Psoas muscle (tissue), 8 donors: ENCODE data around the gene RAB7B. TPM values are rescaled to one million over a fixed set of nuclear protein-coding genes. Genes with fewer than 3 reads are reported as not detected.
A peak's percentile ranks its signal among the peaks of the same experiment; 100 is the strongest.

Experiments used
- ATAC-seq, 4 donors: fragments of 200-7000 bp; cut with Tn5 transposase; one replicate each; pipeline ENCODE4 v1.9.1; 2020; ENCODE audit warnings: moderate library complexity in 3 of 4, mild to moderate bottlenecking in 2 of 4
- DNase-seq, 2 donors: peaks; one replicate each; pipeline ENCODE4 v3.0.0-alpha.2; 2020
- H3K27ac ChIP-seq: fragments of 200-600 bp; one replicate; pipeline ENCODE4 v1.8.0; 2022
- H3K27me3 ChIP-seq, 3 donors: fragments of 200-600 bp in 1 of 3; one replicate each; pipeline versions ENCODE4 v1.6.1 to v1.8.0; 2013 to 2022; ENCODE audit warnings: low read length in 2 of 3, mild to moderate bottlenecking in 2 of 3, moderate library complexity in 1 of 3; ENCODE audit not compliant: insufficient read depth in 3 of 3
- H3K36me3 ChIP-seq, 2 donors: fragments of 200-600 bp in 1 of 2; one replicate each; pipeline versions ENCODE4 v1.6.1 to v1.8.0; 2013 to 2022; ENCODE audit warnings: low read depth in 1 of 2, mild to moderate bottlenecking in 1 of 2, moderate library complexity in 1 of 2; ENCODE audit not compliant: insufficient read depth in 1 of 2
- H3K4me1 ChIP-seq: fragments of 200-600 bp; one replicate; pipeline ENCODE4 v1.8.0; 2022
- H3K4me3 ChIP-seq: fragments of 200-600 bp; one replicate; pipeline ENCODE4 v1.8.0; 2022; ENCODE audit warnings: mild to moderate bottlenecking
- H3K9me3 ChIP-seq: fragments of 200-600 bp; one replicate; pipeline ENCODE4 v1.8.0; 2022
- WGBS, 3 donors: extraction: QIAGEN DNeasy Blood & Tissue Kit; methylation state at CpG; one replicate each; pipeline versions ENCODE4 v1.1.6 to v1.1.7; 2013; 5-methylcytosine and 5-hydroxymethylcytosine counted together
- intact Hi-C, 2 donors: fragments of 100-400 bp; cut with DNase I; formaldehyde crosslinking; loops; one replicate each; pipeline versions ENCODE4 v1.11.0 to v1.14.2; 2022
- polyA plus RNA-seq, 3 donors: library from polyadenylated mRNA; stranded (reverse); fragments of 200-250 nt; gene quantifications; one replicate each; pipeline ENCODE4 v1.2.3, GENCODE V29; 2013
- total RNA-seq, 4 donors: library from RNA; stranded (reverse); fragmentation: NEBNext Ultra II Directional in 2 of 4; extraction: Animal tissue kit (Norgen Biotek cat#: 25700) in 2 of 4; gene quantifications; one replicate each; pipeline versions ENCODE4 v1.2.1 to v1.2.4, GENCODE V29; 2021 to 2023
- TF ChIP-seq, protein P1 (sequence below): fragments of 200-600 bp; IDR thresholded peaks from one replicate; pipeline ENCODE4 v1.8.0; 2022; ENCODE audit warnings: antibody characterized with exemption
- donor health status: healthy with polysubstance abuse.
- donor health status: DM: no; HTN: no; CAD: no; lungs with moderate emphysema.
- donor health status: Bipolar disorder and iron deficiency.
- donor health status: healthy.
- donor health status: DM: yes; HTN: yes; CAD: no.
- donor health status: DM: no; HTN: no; CAD: no.
- donor health status: DM: no; HTN: no; CAD: no.
- donor health status: DM: yes; HTN: yes; CAD: no.

The RAB7B gene
- total and polyA plus RNA-seq, 7 donors, result 0.17 to 1.2 (median 0.34) TPM

- ATAC-seq, result peak in 2 of 4 donors; percentile 20 to 31
- intact Hi-C loops, result loop anchor here in 1 of 2 donors (5.0 kb wide), 1 partner anchor 36 kb away; no protein-coding TSS in a partner anchor
- peak in 1 of 2 donors; percentile 16 for DNase-seq
- TF ChIP-seq, protein P1, sequence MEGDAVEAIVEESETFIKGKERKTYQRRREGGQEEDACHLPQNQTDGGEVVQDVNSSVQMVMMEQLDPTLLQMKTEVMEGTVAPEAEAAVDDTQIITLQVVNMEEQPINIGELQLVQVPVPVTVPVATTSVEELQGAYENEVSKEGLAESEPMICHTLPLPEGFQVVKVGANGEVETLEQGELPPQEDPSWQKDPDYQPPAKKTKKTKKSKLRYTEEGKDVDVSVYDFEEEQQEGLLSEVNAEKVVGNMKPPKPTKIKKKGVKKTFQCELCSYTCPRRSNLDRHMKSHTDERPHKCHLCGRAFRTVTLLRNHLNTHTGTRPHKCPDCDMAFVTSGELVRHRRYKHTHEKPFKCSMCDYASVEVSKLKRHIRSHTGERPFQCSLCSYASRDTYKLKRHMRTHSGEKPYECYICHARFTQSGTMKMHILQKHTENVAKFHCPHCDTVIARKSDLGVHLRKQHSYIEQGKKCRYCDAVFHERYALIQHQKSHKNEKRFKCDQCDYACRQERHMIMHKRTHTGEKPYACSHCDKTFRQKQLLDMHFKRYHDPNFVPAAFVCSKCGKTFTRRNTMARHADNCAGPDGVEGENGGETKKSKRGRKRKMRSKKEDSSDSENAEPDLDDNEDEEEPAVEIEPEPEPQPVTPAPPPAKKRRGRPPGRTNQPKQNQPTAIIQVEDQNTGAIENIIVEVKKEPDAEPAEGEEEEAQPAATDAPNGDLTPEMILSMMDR, result no peak
- no peaks in the 10 kb centered on the region for H3K36me3 ChIP-seq
- no peaks in the 10 kb centered on the region for H3K9me3 ChIP-seq
- H3K27me3 ChIP-seq, result no peaks in the 10 kb centered on the region
- H3K4me1 ChIP-seq, result peaks cover 18% of the 10 kb centered on the region
- WGBS, 3 donors, result 86 to 91% (median 87%) methylated on average over 16 of the region's 16 CpGs
- no peak overlapping the region for H3K4me3 ChIP-seq
- H3K27ac ChIP-seq, result no peak overlapping the region
These were observed 39.6 kb downstream of the RAB7B start for GRCh38 chr1:205963352-205964155.

DNA sequence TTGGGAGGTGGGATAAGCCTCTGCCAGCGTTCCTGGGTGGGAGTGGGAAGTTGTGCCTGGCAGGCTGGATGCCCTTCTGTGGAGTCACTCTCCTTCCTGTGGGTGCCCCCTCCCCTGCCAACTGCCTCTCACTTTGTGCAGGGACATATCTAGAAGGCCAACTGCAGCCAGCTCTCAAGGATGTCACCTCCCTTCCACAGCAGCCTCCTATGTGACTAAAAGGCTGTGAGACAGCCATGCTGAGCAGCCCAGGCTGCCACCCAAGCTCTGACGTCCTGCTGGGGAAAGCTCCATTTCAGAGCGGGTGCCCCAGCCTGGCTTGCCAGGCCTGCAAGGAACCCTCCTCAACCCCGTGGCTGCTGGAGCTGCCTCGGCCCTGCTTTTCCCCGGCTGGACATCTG is 40.4 kb downstream of the RAB7B start:
- H3K27me3 ChIP-seq, result no peaks in the 10 kb centered on the region
- no peak overlapping the region for H3K27ac ChIP-seq
- TF ChIP-seq, protein P1, result no peak
- intact Hi-C loops, result loop anchor here in 1 of 2 donors (5.0 kb wide), 1 partner anchor 36 kb away; no protein-coding TSS in a partner anchor
- H3K4me3 ChIP-seq, result no peak overlapping the region
- peak in 1 of 2 donors; percentile 43 for DNase-seq
- WGBS, 3 donors, result 42 to 67% (median 46%) methylated on average over 6 of the region's 6 CpGs
- no peaks in the 10 kb centered on the region for H3K36me3 ChIP-seq
- ATAC-seq, result peak; percentile 39 to 52 (median 48)
- H3K4me1 ChIP-seq, result peaks cover 18% of the 10 kb centered on the region
- H3K9me3 ChIP-seq, result no peaks in the 10 kb centered on the region

DNA sequence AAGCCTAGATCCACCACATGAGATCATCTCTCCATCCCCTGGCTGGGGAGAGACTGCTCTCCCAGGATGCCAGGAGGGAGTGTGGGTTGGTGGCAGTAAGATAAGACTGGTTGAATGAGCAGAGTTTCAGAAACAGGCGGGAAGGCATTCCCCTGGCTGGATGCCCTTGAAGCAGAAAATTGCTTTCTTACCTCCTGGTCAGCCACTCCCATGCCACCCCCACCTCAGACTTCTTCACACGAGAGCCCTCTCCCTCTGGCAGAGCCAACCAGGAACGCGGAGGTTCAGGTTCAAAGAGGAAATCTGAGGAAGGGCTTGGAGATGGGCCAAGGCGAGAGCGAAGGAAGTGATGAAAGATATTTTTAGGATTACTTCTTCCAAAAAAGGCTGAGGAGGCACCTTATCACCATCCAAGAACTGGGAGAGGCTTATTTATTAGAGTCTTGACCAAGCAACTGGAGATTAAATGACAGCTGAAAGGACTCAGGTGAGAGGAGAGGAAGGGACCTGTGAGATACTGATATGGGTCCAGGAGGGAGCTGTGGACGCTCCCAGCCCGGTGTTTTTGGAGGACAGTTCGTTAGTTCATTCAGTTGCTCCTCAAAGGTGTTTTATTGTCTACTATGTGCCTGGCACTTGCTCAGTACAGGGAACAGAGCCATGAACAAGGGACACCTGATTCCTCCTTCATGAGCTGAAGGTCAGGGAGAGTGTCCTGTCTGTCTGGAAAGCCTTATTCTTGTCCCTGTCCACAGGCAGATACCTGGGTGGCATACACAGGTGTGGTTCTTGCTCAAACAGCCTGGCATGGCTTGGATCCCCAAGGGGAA is 41.0 kb downstream of the RAB7B start:
- TF ChIP-seq, protein P1, result no peak
- WGBS, 3 donors, result 21 to 38% (median 26%) methylated on average over 9 of the region's 9 CpGs
- DNase-seq (peak in 1 of 2 donors; percentile 11), ATAC-seq (peak; percentile 17 to 64 (median 54))
- no peaks in the 10 kb centered on the region for H3K27me3 ChIP-seq
- H3K4me3 ChIP-seq, result no peak overlapping the region
- intact Hi-C loops, result loop anchor here in 1 of 2 donors (5.0 kb wide), 1 partner anchor 35 kb away; no protein-coding TSS in a partner anchor
- H3K27ac ChIP-seq, result no peak overlapping the region
- H3K36me3 ChIP-seq, result no peaks in the 10 kb centered on the region
- H3K4me1 ChIP-seq, result peaks cover 18% of the 10 kb centered on the region
- no peaks in the 10 kb centered on the region for H3K9me3 ChIP-seq

DNA sequence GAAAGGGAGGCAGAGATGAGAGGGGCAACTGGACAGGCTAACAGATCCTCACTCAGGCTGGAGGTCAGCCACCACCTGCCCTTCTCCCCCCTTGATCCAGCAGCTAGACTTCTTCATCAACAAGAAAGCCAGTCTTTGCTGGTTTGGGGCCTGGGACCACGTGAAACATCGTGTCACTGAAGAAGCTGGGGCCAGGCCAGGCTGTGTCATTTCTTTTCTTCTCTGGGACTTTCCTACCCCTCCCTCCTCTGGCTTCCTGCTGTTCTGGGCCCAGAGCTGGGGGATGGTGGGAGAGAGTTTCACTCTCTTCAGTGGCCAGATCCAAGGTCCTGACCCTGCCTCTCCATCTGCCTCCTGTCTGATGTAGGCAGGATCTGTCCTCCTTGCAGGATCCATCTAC is 41.8 kb downstream of the RAB7B start:
- H3K36me3 ChIP-seq, result no peaks in the 10 kb centered on the region
- H3K4me1 ChIP-seq, result peaks cover 18% of the 10 kb centered on the region
- no peaks in the 10 kb centered on the region for H3K27me3 ChIP-seq
- intact Hi-C loops, result loop anchor here in 1 of 2 donors (5.0 kb wide), 1 partner anchor 34 kb away; no protein-coding TSS in a partner anchor
- H3K9me3 ChIP-seq, result no peaks in the 10 kb centered on the region
- no peak overlapping the region for H3K27ac ChIP-seq
- DNase-seq (no peak), ATAC-seq (peak in 2 of 4 donors; percentile 47 to 53)
- TF ChIP-seq, protein P1, result no peak
- 30 to 54% (median 44%) methylated on average over 2 of the region's 2 CpGs for WGBS, 3 donors
- H3K4me3 ChIP-seq, result no peak overlapping the region
